CD4-positive, alpha-beta T cell (primary cell): ENCODE data around the gene ZNF14. TPM values are rescaled to one million over a fixed set of nuclear protein-coding genes. Genes with fewer than 3 reads are reported as not detected.
"Not testable (repeated sequence)": the region's sequence is repeated elsewhere in the genome, so short reads cannot be mapped to it uniquely, and the experiment has no call there.

ENCODE experiments used
- ATAC-seq: fragments of 200-7000 bp; cut with Tn5 transposase; one replicate; pipeline ENCODE4 v1.10.0; 2022; ENCODE audit warnings: mild to moderate bottlenecking; ENCODE audit not compliant: poor library complexity
- CTCF ChIA-PET: fragments of 350-600 bp; sonication (Branson Sonifier 250); formaldehyde crosslinking; loops from one replicate; lab custom pipeline; 2021; ENCODE audit warnings: antibody characterized with exemption, inconsistent platforms; lab: Charles Lee
- POLR2A ChIA-PET: fragments of 350-600 bp; sonication (Branson Sonifier 250); formaldehyde crosslinking; loops from one replicate; lab custom pipeline; 2021; ENCODE audit warnings: antibody characterized with exemption, inconsistent platforms; lab: Charles Lee
- DNase-seq, 14 experiments: peaks; one replicate each; pipeline ENCODE4 v3.0.0-alpha.2; 2013 to 2020; ENCODE audit warnings: mixed read lengths in 2 of 14
- H3K27ac ChIP-seq, 2 donors: one replicate each; pipeline versions ENCODE4 v1.5.1 to v1.7.0; 2013; ENCODE audit warnings: low read length in 2 of 2, low read depth in 1 of 2, mild to moderate bottlenecking in 1 of 2
- H3K27me3 ChIP-seq, 2 experiments: 1 replicate in 1 of 2; 2 replicates in 1 of 2; pipeline versions ENCODE4 v1.6.1 to v1.7.0; 2013; ENCODE audit warnings: low read length in 2 of 2, control low read depth in 1 of 2, mild to moderate bottlenecking in 1 of 2, moderate library complexity in 1 of 2; ENCODE audit not compliant: insufficient read depth in 2 of 2, control insufficient read depth in 1 of 2
- H3K36me3 ChIP-seq: one replicate; pipeline ENCODE4 v1.6.1; 2013; ENCODE audit warnings: low read length, control low read depth; ENCODE audit not compliant: insufficient read depth
- H3K4me1 ChIP-seq: one replicate; pipeline ENCODE4 v1.6.1; 2013; ENCODE audit warnings: low read length, control low read depth; ENCODE audit not compliant: insufficient read depth
- H3K4me3 ChIP-seq: one replicate; pipeline ENCODE4 v1.5.1; 2013; ENCODE audit warnings: mild to moderate bottlenecking, low read length, moderate library complexity
- H3K9me3 ChIP-seq, 2 experiments: 1 replicate in 1 of 2; 2 replicates in 1 of 2; pipeline versions ENCODE4 v1.6.1 to v1.7.0; 2013; ENCODE audit warnings: low read length in 2 of 2, mild to moderate bottlenecking in 2 of 2, control low read depth in 1 of 2, moderate library complexity in 1 of 2; ENCODE audit not compliant: control insufficient read depth in 1 of 2, insufficient read depth in 1 of 2
- H3K27ac Mint-ChIP-seq: one replicate; pipeline ENCODE4 v1.8.0; 2020; ENCODE audit warnings: mixed read lengths
- H3K27me3 Mint-ChIP-seq: one replicate; pipeline ENCODE4 v1.8.0; 2021; ENCODE audit warnings: mixed read lengths
- H3K36me3 Mint-ChIP-seq: one replicate; pipeline ENCODE4 v1.8.0; 2021; ENCODE audit warnings: low read depth, mixed read lengths
- H3K4me1 Mint-ChIP-seq: one replicate; pipeline ENCODE4 v1.8.0; 2021; ENCODE audit warnings: low read depth, mixed read lengths
- H3K4me3 Mint-ChIP-seq: one replicate; pipeline ENCODE4 v1.8.0; 2020; ENCODE audit warnings: mild to moderate bottlenecking, mixed read lengths
- H3K9me3 Mint-ChIP-seq: one replicate; pipeline ENCODE4 v1.8.0; 2020; ENCODE audit warnings: mixed read lengths
- intact Hi-C, 2 experiments: fragments of 100-400 bp; cut with DNase I in 1 of 2; cut with micrococcal nuclease in 1 of 2; formaldehyde crosslinking; loops; one replicate each; pipeline versions ENCODE4 v1.15.1 to v1.9.0; 2023 to 2025; cut with DNase I, micrococcal nuclease
- total RNA-seq, 174 experiments: library from RNA in 2 of 174; stranded (reverse) in 2 of 174; gene quantifications; one replicate each; pipeline ENCODE4 v1.2.3 and lab custom pipeline; 2021 to 2026
- TF ChIP-seq, protein P1 (sequence below): fragments of 200-600 bp; IDR thresholded peaks from one replicate; pipeline ENCODE4 v1.8.0; 2022; ENCODE audit warnings: antibody characterized with exemption, mild to moderate bottlenecking

Gene ZNF14
- total RNA-seq, 2 experiments from 2014 or later: 36.9 to 37.3 TPM

DNA sequence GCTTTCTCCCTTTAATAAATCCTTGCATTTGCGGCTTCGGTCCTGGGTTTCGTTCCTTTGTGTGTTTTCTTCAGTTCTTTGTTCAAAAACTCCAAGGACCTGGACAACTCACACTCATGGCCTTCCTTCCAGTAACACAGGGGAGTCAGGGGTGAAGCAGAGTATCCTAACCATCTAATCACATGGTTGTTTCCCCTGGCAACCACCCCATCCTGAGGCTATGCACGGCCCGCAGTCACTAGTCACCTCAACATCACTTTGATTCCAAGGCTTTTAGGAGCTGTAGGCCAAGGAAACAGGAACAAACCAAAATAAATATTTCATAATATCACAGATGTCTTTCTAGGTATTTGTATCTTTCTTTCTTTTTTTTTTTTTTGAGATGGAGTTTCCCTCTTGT, 35.3 kb downstream of the ZNF14 start:
- intact Hi-C loops: no loop called here

DNA sequence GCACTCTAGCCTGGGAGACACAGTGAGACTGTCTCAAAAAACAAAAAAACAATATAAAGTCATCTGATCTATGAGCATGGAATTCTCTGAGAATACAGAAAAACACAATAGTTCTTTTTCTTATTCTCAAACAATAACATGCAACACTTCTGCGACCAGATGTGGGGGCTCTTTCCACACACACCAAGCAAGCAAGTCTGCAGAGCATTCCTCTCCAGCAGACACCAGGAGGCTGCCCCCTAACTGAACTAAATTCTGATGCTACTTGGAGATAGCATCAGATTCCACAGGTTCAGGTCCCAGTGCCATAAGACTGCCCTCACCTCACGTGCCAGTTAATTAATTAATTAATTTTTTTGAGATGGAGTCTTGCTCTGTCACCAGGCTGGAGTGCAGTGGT, 36.5 kb downstream of the ZNF14 start:
- CTCF ChIA-PET: no interaction called here
- no peaks in the 10 kb centered on the region for H3K36me3 ChIP-seq
- H3K4me1 ChIP-seq: no peaks in the 10 kb centered on the region
- peaks cover 6% of the 10 kb centered on the region for H3K9me3 Mint-ChIP-seq
- no peak overlapping the region for H3K4me3 Mint-ChIP-seq
- H3K27ac Mint-ChIP-seq: no peak overlapping the region
- POLR2A ChIA-PET: no interaction called here
- no peaks in the 10 kb centered on the region for H3K27me3 Mint-ChIP-seq
- no peaks in the 10 kb centered on the region for H3K27me3 ChIP-seq
- peaks cover 19 to 44% of the 10 kb centered on the region in 2 experiments for H3K9me3 ChIP-seq
- H3K27ac ChIP-seq: no peak overlapping the region
- H3K4me1 Mint-ChIP-seq: no peaks in the 10 kb centered on the region
- no peak for DNase-seq
- intact Hi-C loops: no loop called here
- TF ChIP-seq, protein P1, sequence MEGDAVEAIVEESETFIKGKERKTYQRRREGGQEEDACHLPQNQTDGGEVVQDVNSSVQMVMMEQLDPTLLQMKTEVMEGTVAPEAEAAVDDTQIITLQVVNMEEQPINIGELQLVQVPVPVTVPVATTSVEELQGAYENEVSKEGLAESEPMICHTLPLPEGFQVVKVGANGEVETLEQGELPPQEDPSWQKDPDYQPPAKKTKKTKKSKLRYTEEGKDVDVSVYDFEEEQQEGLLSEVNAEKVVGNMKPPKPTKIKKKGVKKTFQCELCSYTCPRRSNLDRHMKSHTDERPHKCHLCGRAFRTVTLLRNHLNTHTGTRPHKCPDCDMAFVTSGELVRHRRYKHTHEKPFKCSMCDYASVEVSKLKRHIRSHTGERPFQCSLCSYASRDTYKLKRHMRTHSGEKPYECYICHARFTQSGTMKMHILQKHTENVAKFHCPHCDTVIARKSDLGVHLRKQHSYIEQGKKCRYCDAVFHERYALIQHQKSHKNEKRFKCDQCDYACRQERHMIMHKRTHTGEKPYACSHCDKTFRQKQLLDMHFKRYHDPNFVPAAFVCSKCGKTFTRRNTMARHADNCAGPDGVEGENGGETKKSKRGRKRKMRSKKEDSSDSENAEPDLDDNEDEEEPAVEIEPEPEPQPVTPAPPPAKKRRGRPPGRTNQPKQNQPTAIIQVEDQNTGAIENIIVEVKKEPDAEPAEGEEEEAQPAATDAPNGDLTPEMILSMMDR: no peak
- H3K36me3 Mint-ChIP-seq: peaks cover 22% of the 10 kb centered on the region
- no peak for ATAC-seq
- no peak overlapping the region for H3K4me3 ChIP-seq

More for the DNA sequence above, 35.3 kb downstream of the ZNF14 start:
- Histone ChIP-seq H3K27ac (no peak overlapping the region), H3K36me3 (no peaks in the 10 kb centered on the region), H3K4me1 (no peaks in the 10 kb centered on the region), H3K4me3 (no peak overlapping the region), H3K27me3 (no peaks in the 10 kb centered on the region), H3K9me3 (peaks cover 25 to 43% of the 10 kb centered on the region in 2 experiments)
- ATAC-seq (no peak), DNase-seq (no peak)
- Mint-ChIP-seq H3K27me3 (no peaks in the 10 kb centered on the region), H3K9me3 (peaks cover 6% of the 10 kb centered on the region), H3K4me1 (no peaks in the 10 kb centered on the region), H3K27ac (no peak overlapping the region), H3K36me3 (peaks cover 29% of the 10 kb centered on the region), H3K4me3 (no peak overlapping the region)
- TF ChIP-seq, protein P1: no peak
- ChIA-PET POLR2A (no interaction called here), CTCF (no interaction called here)

DNA sequence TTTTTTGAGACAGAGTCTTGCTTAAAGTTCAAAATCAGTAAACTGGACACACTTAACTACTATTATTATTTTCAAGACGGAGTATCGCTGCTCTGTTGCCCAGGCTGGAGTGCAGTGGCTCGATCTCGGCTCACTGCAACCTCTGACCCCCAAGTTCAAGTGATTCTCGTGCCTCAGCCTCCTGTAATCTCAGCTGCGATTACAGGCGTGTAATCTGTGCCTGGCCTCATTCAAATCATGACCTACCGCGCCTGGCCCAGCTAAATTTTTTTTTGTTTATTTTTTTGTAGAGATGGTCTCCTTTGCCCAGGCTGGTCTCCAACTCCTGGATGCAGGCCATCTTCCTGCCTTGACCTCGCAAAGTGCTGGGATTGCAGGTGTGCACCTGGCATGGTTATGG, 41.2 kb downstream of the ZNF14 start:
- DNase-seq (no peak), ATAC-seq (no peak)
- peaks cover 28% of the 10 kb centered on the region for H3K36me3 Mint-ChIP-seq
- intact Hi-C loops: no loop called here
- POLR2A ChIA-PET: interaction anchor here (2.1 kb wide), 1 partner anchor 23 kb away, joined by 10 read pairs; the partner anchor contains the start of gene ZNF101
- Histone ChIP-seq H3K4me1 (no peaks in the 10 kb centered on the region), H3K36me3 (no peaks in the 10 kb centered on the region), H3K9me3 (peaks cover 0 to 39% of the 10 kb centered on the region in 2 experiments), H3K27ac (no peak overlapping the region), H3K4me3 (no peak overlapping the region), H3K27me3 (no peaks in the 10 kb centered on the region)
- TF ChIP-seq, protein P1: no peak
- H3K27me3 Mint-ChIP-seq: no peaks in the 10 kb centered on the region
- peaks cover 2% of the 10 kb centered on the region for H3K9me3 Mint-ChIP-seq
- no peaks in the 10 kb centered on the region for H3K4me1 Mint-ChIP-seq
- no peak overlapping the region for H3K4me3 Mint-ChIP-seq
- CTCF ChIA-PET: no interaction called here
- no peak overlapping the region for H3K27ac Mint-ChIP-seq

DNA sequence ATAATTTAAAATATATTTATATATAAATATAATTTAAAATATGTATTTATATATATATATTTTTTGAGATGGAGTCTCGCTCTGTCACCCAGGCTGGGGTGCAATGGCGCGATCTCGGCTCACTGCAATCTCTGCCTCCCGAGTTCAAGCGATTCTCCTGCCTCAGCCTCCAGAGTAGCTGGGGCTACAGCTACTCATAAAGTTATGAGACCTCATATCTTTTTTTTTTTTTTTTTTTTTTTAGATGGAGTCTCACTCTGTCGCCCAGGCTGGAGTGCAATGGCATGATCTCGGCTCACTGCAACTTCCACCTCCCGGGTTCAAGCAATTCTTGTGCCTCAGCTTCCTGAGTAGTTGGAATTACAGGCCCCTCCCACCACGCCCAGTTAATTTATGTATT, 43.9 kb downstream of the ZNF14 start:
- CTCF ChIA-PET: interaction anchor here (0.6 kb wide), 1 partner anchor 14 kb away, joined by 3 read pairs; no protein-coding TSS in a partner anchor
- H3K4me3 Mint-ChIP-seq, H3K9me3 Mint-ChIP-seq, DNase-seq, H3K4me3 ChIP-seq, intact Hi-C loops, H3K27me3 Mint-ChIP-seq, H3K4me1 ChIP-seq, H3K27me3 ChIP-seq, H3K4me1 Mint-ChIP-seq, H3K27ac Mint-ChIP-seq, H3K36me3 ChIP-seq, ATAC-seq, H3K27ac ChIP-seq: not testable (repeated sequence)
- H3K9me3 ChIP-seq: peaks cover 14 to 51% of the 10 kb centered on the region in 2 experiments
- POLR2A ChIA-PET: interaction anchor here (0.7 to 1.4 kb wide), 4 partner anchors 10 to 44 kb away, joined by 3 to 12 read pairs (median 4); partner anchors contain the start of genes ZNF101 and ZNF14
- peaks cover 46% of the 10 kb centered on the region for H3K36me3 Mint-ChIP-seq
